Measurements from ENCODE around the gene RPL10A.

Gene RPL10A

DNA sequence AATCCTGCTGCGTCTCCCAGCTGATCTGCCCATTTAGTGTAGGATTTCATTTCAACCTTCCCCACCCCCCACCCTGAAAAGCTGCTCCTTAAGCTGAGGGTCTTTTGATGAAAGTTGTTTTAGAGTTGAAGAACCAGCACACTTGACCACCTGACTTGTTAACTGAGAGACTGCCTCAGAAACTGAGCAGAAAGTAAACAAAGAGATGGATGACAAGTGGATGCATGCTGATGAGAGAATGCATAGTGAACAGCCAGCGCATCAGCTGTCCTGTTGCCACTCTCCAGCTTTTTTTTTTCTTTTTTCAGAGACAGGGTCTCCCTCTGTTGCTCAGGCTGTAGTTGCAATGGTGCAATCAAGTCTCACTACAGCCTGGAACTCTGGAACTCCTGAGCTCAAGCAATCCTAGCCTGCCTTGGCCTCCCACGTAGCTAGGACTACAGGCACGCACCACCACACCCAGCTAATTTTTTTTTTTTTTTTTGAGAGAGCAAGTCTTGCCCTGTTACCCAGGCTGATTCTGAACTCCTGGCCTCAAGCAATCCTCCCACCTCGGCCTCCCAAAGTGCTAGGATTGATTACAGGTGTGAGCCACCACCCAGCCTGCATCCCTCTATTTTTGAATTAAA, 9.5 kb downstream of the RPL10A start:
- TF ChIP-seq, protein P1, sequence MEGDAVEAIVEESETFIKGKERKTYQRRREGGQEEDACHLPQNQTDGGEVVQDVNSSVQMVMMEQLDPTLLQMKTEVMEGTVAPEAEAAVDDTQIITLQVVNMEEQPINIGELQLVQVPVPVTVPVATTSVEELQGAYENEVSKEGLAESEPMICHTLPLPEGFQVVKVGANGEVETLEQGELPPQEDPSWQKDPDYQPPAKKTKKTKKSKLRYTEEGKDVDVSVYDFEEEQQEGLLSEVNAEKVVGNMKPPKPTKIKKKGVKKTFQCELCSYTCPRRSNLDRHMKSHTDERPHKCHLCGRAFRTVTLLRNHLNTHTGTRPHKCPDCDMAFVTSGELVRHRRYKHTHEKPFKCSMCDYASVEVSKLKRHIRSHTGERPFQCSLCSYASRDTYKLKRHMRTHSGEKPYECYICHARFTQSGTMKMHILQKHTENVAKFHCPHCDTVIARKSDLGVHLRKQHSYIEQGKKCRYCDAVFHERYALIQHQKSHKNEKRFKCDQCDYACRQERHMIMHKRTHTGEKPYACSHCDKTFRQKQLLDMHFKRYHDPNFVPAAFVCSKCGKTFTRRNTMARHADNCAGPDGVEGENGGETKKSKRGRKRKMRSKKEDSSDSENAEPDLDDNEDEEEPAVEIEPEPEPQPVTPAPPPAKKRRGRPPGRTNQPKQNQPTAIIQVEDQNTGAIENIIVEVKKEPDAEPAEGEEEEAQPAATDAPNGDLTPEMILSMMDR (IDR thresholded peaks at IDR 0.05; ENCODE audit: extremely low read depth, missing control alignments): no peak
- no peak for DNase-seq (ENCODE audit: low spot score)

DNA sequence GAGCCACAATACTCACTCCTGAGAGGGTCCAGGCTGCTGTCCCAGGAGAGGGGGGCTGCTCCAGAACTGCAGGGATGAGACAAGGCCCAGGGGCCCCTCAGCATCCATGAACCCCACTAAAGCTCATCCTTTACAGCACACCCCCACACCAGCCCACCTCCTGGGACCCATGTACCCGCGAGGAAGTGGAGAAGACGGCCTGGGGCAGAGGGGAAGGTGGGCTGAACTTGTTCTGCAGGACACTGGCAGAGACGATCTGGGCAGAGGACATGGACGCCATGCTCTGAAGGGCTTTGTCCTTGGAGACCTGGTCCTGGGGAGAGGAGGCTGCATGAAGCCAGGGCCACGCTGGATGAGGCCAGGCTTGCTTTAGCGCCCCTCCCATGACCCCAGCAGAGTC, 10.1 kb downstream of the RPL10A start:
- TF ChIP-seq, protein P1 (IDR thresholded peaks at IDR 0.05; ENCODE audit: extremely low read depth, missing control alignments): no peak
- no peak for DNase-seq (ENCODE audit: low spot score)

DNA sequence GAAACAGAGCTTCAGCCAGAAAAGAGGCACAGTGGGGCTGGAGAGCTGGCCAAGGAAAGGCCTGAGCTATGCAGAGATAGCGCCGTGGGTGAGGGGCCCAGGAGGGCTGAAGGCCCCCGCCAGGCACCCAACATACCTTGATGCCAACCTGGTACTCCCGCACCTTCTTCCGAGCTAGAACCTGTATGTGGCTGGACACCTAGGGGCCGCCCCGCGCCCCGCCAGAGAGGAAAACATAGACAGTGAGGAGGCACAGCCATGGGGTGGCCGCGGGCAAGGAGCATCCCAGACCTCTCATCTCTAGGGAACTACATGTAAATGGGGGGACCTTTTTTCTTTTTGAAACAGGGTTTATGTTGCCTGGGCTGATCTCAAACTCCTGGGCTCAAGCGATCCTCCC, 12.0 kb downstream of the RPL10A start:
- no peak for DNase-seq (ENCODE audit: low spot score)
- TF ChIP-seq, protein P1 (IDR thresholded peaks at IDR 0.05; ENCODE audit: extremely low read depth, missing control alignments): no peak

DNA sequence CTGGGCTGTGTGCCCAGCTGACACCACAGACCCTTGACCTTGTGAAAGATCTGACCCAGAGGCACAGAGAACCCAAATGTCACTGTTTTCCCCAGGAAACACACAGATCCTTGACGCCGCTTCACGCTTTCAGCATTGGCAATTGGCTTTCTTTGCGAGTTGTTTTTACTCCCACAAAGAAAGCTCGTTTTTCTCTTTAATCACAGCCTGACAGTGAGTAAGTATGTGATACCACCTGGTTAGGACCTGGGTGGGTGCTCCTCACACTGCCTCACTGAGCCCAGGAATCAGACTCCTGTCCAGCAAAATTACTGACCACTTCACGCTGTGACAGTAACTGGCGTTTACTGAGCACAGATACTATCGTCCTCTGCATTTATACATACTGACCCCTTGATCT, 13.0 kb downstream of the RPL10A start:
- TF ChIP-seq, protein P1 (IDR thresholded peaks at IDR 0.05; ENCODE audit: extremely low read depth, missing control alignments): no peak
- DNase-seq (ENCODE audit: low spot score): no peak

DNA sequence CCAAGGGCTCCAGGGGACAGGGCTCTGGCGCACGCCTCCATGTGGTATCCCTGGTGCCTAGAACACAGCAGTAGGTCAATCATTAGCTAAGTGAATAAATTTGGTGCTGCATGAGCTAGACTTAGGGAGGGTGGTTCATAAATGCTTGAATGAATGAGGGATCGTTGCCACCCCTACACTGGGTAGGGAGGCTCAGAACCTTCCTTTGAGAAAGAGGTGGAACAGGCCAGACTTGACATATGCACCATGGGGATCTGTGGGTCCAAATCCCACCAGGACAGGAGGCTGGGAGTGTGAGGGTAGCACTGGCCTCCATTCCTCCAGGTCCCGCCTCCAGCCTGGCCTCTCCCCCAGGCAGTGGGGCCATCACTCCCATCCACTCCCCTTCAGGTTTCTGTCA, 14.9 kb downstream of the RPL10A start:
- TF ChIP-seq, protein P1 (IDR thresholded peaks at IDR 0.05; ENCODE audit: extremely low read depth, missing control alignments): no peak
- DNase-seq (ENCODE audit: low spot score): no peak

DNA sequence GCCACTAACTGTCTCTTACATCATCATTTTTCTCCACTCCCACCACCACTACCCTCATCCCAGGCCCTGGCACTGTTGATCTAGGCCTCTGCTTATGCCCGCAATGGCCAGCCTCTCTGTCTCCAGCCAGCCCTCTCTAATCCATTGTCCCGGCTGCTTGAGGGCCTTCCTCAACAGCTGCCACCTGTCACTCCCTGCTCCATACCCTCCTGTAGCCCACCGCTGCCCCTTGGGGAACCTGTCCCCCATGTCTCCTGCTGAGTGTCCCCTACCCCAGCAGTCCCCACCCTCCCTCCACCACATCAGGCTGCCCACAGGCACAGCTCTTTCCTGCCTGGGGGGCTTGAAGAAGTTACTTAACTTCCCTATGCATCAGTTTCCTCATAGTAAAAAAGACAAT, 15.3 kb downstream of the RPL10A start:
- TF ChIP-seq, protein P1 (IDR thresholded peaks at IDR 0.05; ENCODE audit: extremely low read depth, missing control alignments): no peak
- DNase-seq (ENCODE audit: low spot score): no peak

DNA sequence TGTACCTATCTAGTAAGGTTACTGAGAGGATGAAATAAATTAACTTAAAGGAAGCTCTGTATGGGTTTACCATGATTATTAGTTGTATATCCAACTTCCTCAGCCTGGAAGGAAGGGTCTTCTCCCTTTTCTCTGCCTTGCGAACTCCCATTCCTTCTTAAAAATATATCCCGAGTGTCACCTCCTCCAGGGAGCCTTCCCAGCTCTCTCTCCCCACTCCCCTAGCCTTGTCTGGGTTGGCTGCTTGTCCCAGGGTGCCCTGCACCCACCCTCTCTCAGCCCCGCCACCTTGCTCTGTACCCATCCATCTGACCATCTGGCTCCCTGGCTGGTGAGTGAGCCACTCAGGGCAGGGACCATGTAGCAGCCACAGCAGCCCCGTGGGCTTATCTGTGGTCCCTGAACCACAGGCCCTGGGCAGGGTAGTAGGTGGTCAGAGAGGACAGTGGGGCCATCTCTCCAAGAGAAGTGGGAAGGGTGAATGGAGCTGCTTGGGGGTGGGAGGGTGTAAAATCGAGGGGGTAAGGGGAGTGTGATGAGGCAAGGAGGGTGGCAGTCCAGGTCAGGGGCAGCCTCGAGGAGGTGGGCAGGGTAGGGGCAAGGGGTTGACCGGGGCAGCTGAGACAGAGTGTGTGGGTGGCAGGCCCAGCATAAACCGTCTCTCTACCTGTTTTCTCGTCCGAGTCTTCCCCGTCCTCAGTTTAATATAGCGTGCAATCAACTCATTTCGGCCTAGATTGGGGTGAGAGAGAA, 15.9 kb downstream of the RPL10A start:
- TF ChIP-seq, protein P1 (IDR thresholded peaks at IDR 0.05; ENCODE audit: extremely low read depth, missing control alignments): no peak
- no peak for DNase-seq (ENCODE audit: low spot score)
